Upper lobe of left lung (tissue), 6 donors: ENCODE results near the gene KAZN. TPM values are rescaled to one million over a fixed set of nuclear protein-coding genes. Genes with fewer than 3 reads are reported as not detected.
"Not testable (repeated sequence)": the region's sequence is repeated elsewhere in the genome, so short reads cannot be mapped to it uniquely, and the experiment has no call there.

Experiments
- ATAC-seq, 2 donors: fragments of 200-7000 bp; cut with Tn5 transposase; one replicate each; pipeline ENCODE4 v1.9.1; 2022; ENCODE audit warnings: mild to moderate bottlenecking in 2 of 2, moderate library complexity in 2 of 2; ENCODE audit not compliant: low FRiP score in 2 of 2
- DNase-seq, 2 donors: peaks; one replicate each; pipeline ENCODE4 v3.0.0-alpha.2; 2019 to 2020
- H3K27ac ChIP-seq, 4 donors: fragments of 200-600 bp; sonication (generic); one replicate each; pipeline ENCODE4 v1.5.1; 2016 to 2019
- H3K27me3 ChIP-seq, 4 donors: fragments of 200-600 bp; sonication (generic); one replicate each; pipeline ENCODE4 v1.5.1; 2017 to 2019
- H3K36me3 ChIP-seq, 4 donors: fragments of 200-600 bp; sonication (generic); one replicate each; pipeline ENCODE4 v1.5.1; 2016 to 2019
- H3K4me1 ChIP-seq, 4 donors: fragments of 200-600 bp; sonication (generic); one replicate each; pipeline ENCODE4 v1.5.1; 2018 to 2019
- H3K4me3 ChIP-seq, 4 donors: fragments of 200-600 bp; sonication (generic); one replicate each; pipeline ENCODE4 v1.5.1; 2017 to 2019; ENCODE audit warnings: mild to moderate bottlenecking in 2 of 4, moderate library complexity in 1 of 4
- H3K9me3 ChIP-seq, 4 donors: fragments of 200-600 bp; sonication (generic); one replicate each; pipeline ENCODE4 v1.5.1; 2018 to 2019
- CTCF ChIP-seq, 6 experiments: fragments of 450-650 bp in 4 of 6; fragments of 200-600 bp in 2 of 6; sonication (generic) in 2 of 6; IDR thresholded peaks; one replicate each; pipeline ENCODE4 v1.5.1; 2016 to 2019; ENCODE audit warnings: antibody characterized with exemption in 6 of 6
- EP300 ChIP-seq, 4 donors: sonication (generic); formaldehyde crosslinking; IDR thresholded peaks; one replicate each; pipeline ENCODE4 v1.5.1; 2017; ENCODE audit warnings: antibody characterized with exemption in 4 of 4, control low read depth in 2 of 4
- POLR2A ChIP-seq, 4 donors: fragments of 450-650 bp; IDR thresholded peaks; one replicate each; pipeline ENCODE4 v1.5.1; 2016 to 2017; ENCODE audit warnings: antibody characterized with exemption in 4 of 4, mild to moderate bottlenecking in 2 of 4
- POLR2AphosphoS5 ChIP-seq, 2 donors: sonication (generic); formaldehyde crosslinking; IDR thresholded peaks; one replicate each; pipeline ENCODE4 v1.5.1; 2017; ENCODE audit warnings: antibody characterized with exemption in 2 of 2
- WGBS, 2 donors: methylation state at CpG; one replicate each; pipeline ENCODE4 v1.1.5; 2017 to 2018; 5-methylcytosine and 5-hydroxymethylcytosine counted together
- total RNA-seq, 6 donors: library from RNA; depleted of rRNA in 4 of 6; stranded (reverse); fragments of >200 nt in 4 of 6; gene quantifications; one replicate each; pipeline versions ENCODE4 v1.1.0 to v1.2.1, GENCODE V29; 2016 to 2021
- donor health status: DM: no; HTN: no; CAD: no; lungs with moderate emphysema.
- donor health status: DM: no; HTN: yes; CAD: no; lungs with severe emphysema.

Gene KAZN
- total RNA-seq, 6 donors from 2014 or later: 11.5 to 30.0 (median 17.6) TPM

DNA sequence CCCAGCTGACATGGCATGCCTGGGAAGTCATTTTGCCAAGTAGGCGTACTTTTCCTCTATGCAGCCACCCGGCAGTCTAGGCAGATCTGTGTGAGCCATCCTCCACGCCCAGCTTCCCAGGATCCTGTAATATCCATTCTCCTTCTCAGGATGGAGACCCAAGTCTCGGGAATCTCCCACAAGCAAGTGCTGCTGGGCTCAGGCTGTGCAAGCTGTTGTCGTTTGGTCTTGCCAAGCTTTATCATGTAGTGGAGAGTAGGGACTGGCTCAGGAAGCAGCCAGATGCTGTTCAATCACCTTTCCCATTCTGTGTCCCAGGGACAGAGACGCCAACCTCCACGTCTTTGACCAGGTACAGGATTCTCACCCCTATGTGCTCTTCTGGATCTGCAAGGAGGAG, 363.9 kb downstream of the KAZN start:
- H3K36me3 ChIP-seq: peaks cover 0 to 28% (median 0%) of the 10 kb centered on the region in 4 donors
- ATAC-seq (no peak), DNase-seq (no peak)
- H3K4me3 ChIP-seq: no peak overlapping the region
- whole genome bisulfite sequencing, 2 donors: 92 to 100% methylated on average over 5 to 7 of the region's 7 CpGs
- TF ChIP-seq POLR2A (IDR thresholded peaks at IDR 0.05) (no peak), EP300 (IDR thresholded peaks at IDR 0.05) (no peak), POLR2AphosphoS5 (IDR thresholded peaks at IDR 0.05) (no peak), CTCF (IDR thresholded peaks at IDR 0.05) (no peak)
- H3K9me3 ChIP-seq: no peaks in the 10 kb centered on the region
- peaks cover 0 to 11% (median 3%) of the 10 kb centered on the region in 4 donors for H3K4me1 ChIP-seq
- no peaks in the 10 kb centered on the region for H3K27me3 ChIP-seq
- no peak overlapping the region for H3K27ac ChIP-seq

- not testable (repeated sequence) for H3K9me3 ChIP-seq, DNase-seq, H3K4me3 ChIP-seq, ATAC-seq, H3K27me3 ChIP-seq, H3K27ac ChIP-seq
- H3K36me3 ChIP-seq: peaks cover 0 to 28% (median 0%) of the 10 kb centered on the region in 4 donors
- 89 to 91% methylated on average over 10 of the region's 10 CpGs for WGBS, 2 donors
- H3K4me1 ChIP-seq: peaks cover 5 to 11% (median 9%) of the 10 kb centered on the region in 4 donors
These were observed 365.6 kb downstream of the KAZN start for GRCh38 chr1:14963791-14964710.

- no peaks in the 10 kb centered on the region for H3K9me3 ChIP-seq
- H3K36me3 ChIP-seq: peaks cover 0 to 28% (median 0%) of the 10 kb centered on the region in 4 donors
- H3K4me1 ChIP-seq: peaks cover 5 to 15% (median 10%) of the 10 kb centered on the region in 4 donors
- no peaks in the 10 kb centered on the region for H3K27me3 ChIP-seq
- TF ChIP-seq EP300 (IDR thresholded peaks at IDR 0.05): no peak
- no peak for TF ChIP-seq POLR2A (IDR thresholded peaks at IDR 0.05)
- no peak for TF ChIP-seq CTCF (IDR thresholded peaks at IDR 0.05)
- no peak for TF ChIP-seq POLR2AphosphoS5 (IDR thresholded peaks at IDR 0.05)
- no peak overlapping the region for H3K4me3 ChIP-seq
- H3K27ac ChIP-seq: no peak overlapping the region
- ATAC-seq: no peak
- 68 to 80% methylated on average over 4 of the region's 4 CpGs for WGBS, 2 donors
- no peak for DNase-seq
These were observed 366.2 kb downstream of the KAZN start for GRCh38 chr1:14964711-14965055.

- no peaks in the 10 kb centered on the region for H3K9me3 ChIP-seq
- peaks cover 0 to under 1% (median 0%) of the 10 kb centered on the region in 4 donors for H3K36me3 ChIP-seq
- no peaks in the 10 kb centered on the region for H3K27me3 ChIP-seq
- DNase-seq (peak in 1 of 2 donors; percentile 36), ATAC-seq (peak; percentile 66 to 91)
- no peak overlapping the region for H3K4me3 ChIP-seq
- TF ChIP-seq EP300 (IDR thresholded peaks at IDR 0.05) (peak in 1 of 4 donors; percentile 2), POLR2AphosphoS5 (IDR thresholded peaks at IDR 0.05) (peak; percentile 60), POLR2A (IDR thresholded peaks at IDR 0.05) (no peak), CTCF (IDR thresholded peaks at IDR 0.05) (no peak)
- H3K4me1 ChIP-seq: peaks cover 10 to 16% (median 12%) of the 10 kb centered on the region in 4 donors
- 63 to 69% methylated on average over 13 to 14 of the region's 15 CpGs for WGBS, 2 donors
- H3K27ac ChIP-seq: peak overlapping the region; percentile 16 to 68 (median 56)
These were observed 369.9 kb downstream of the KAZN start for GRCh38 chr1:14968251-14968851.

- Histone ChIP-seq H3K4me3 (no peak overlapping the region), H3K27ac (peak overlapping the region; percentile 16 to 68 (median 56)), H3K4me1 (peaks cover 10 to 16% (median 12%) of the 10 kb centered on the region in 4 donors), H3K36me3 (no peaks in the 10 kb centered on the region), H3K9me3 (peaks cover 0 to 4% (median 0%) of the 10 kb centered on the region in 4 donors), H3K27me3 (no peaks in the 10 kb centered on the region)
- TF ChIP-seq POLR2AphosphoS5 (IDR thresholded peaks at IDR 0.05): no peak
- no peak for TF ChIP-seq EP300 (IDR thresholded peaks at IDR 0.05)
- no peak for TF ChIP-seq POLR2A (IDR thresholded peaks at IDR 0.05)
- no peak for TF ChIP-seq CTCF (IDR thresholded peaks at IDR 0.05)
- no peak for DNase-seq
- ATAC-seq: no peak
- WGBS, 2 donors: 74 to 77% methylated on average over 5 to 7 of the region's 7 CpGs
These were observed 370.5 kb downstream of the KAZN start for GRCh38 chr1:14969006-14969405.
